Measurements from ENCODE around the gene RAB3C. TPM values are rescaled to one million over a fixed set of nuclear protein-coding genes. Genes with fewer than 3 reads are reported as not detected.

Gene RAB3C
- total RNA-seq, 4 donors from 2014 or later: 0.09 to 0.38 (median 0.21) TPM; not detected in 1

GRCh38 chr5:58786711-58787303, 203.9 kb downstream of the RAB3C start:
- H3K36me3 ChIP-seq: no peaks in the 10 kb centered on the region
- no peak for DNase-seq
- WGBS, 2 donors: 73 to 77% methylated on average over 21 of the region's 21 CpGs
- H3K27me3 ChIP-seq: no peaks in the 10 kb centered on the region
- no peak overlapping the region for H3K27ac ChIP-seq
- no peak overlapping the region for H3K4me3 ChIP-seq
- H3K4me1 ChIP-seq: no peaks in the 10 kb centered on the region
- no peaks in the 10 kb centered on the region for H3K9me3 ChIP-seq
- TF ChIP-seq POLR2A (IDR thresholded peaks at IDR 0.05) (no peak), CTCF (IDR thresholded peaks at IDR 0.05) (no peak)
- intact Hi-C loops (cut with DNase I): no loop called here

GRCh38 chr5:58787987-58788386, 205.1 kb downstream of the RAB3C start:
- no peaks in the 10 kb centered on the region for H3K4me1 ChIP-seq
- DNase-seq: no peak
- H3K36me3 ChIP-seq: no peaks in the 10 kb centered on the region
- intact Hi-C loops (cut with DNase I): no loop called here
- H3K9me3 ChIP-seq: no peaks in the 10 kb centered on the region
- H3K27me3 ChIP-seq: no peaks in the 10 kb centered on the region
- H3K27ac ChIP-seq: no peak overlapping the region
- no peak overlapping the region for H3K4me3 ChIP-seq
- WGBS, 2 donors: 27 to 36% methylated on average over 3 of the region's 3 CpGs
- TF ChIP-seq POLR2A (IDR thresholded peaks at IDR 0.05) (no peak), CTCF (IDR thresholded peaks at IDR 0.05) (no peak)

GRCh38 chr5:58793888-58794657, 211.2 kb downstream of the RAB3C start:
- TF ChIP-seq CTCF (IDR thresholded peaks at IDR 0.05): no peak
- no peak for TF ChIP-seq POLR2A (IDR thresholded peaks at IDR 0.05)
- peaks cover 0 to 5% (median 0%) of the 10 kb centered on the region in 4 donors for H3K27me3 ChIP-seq
- intact Hi-C loops (cut with DNase I): no loop called here
- H3K27ac ChIP-seq: no peak overlapping the region
- no peaks in the 10 kb centered on the region for H3K36me3 ChIP-seq
- no peak for DNase-seq
- H3K9me3 ChIP-seq: no peaks in the 10 kb centered on the region
- WGBS, 2 donors: 30 to 36% methylated on average over 4 of the region's 4 CpGs
- H3K4me3 ChIP-seq: no peak overlapping the region
- no peaks in the 10 kb centered on the region for H3K4me1 ChIP-seq

GRCh38 chr5:58794875-58795274, 212.0 kb downstream of the RAB3C start:
- Histone ChIP-seq H3K9me3 (no peaks in the 10 kb centered on the region), H3K27me3 (peaks cover 0 to 5% (median 0%) of the 10 kb centered on the region in 4 donors), H3K36me3 (no peaks in the 10 kb centered on the region), H3K4me3 (no peak overlapping the region), H3K27ac (no peak overlapping the region), H3K4me1 (no peaks in the 10 kb centered on the region)
- no peak for TF ChIP-seq POLR2A (IDR thresholded peaks at IDR 0.05)
- no peak for TF ChIP-seq CTCF (IDR thresholded peaks at IDR 0.05)
- 67 to 79% methylated on average over 4 of the region's 4 CpGs for WGBS, 2 donors
- no peak for DNase-seq
- intact Hi-C loops (cut with DNase I): no loop called here

- H3K9me3 ChIP-seq: no peaks in the 10 kb centered on the region
- intact Hi-C loops (cut with DNase I): no loop called here
- H3K27ac ChIP-seq: no peak overlapping the region
- DNase-seq: no peak
- H3K4me3 ChIP-seq: no peak overlapping the region
- H3K36me3 ChIP-seq: no peaks in the 10 kb centered on the region
- no peaks in the 10 kb centered on the region for H3K4me1 ChIP-seq
- TF ChIP-seq CTCF (IDR thresholded peaks at IDR 0.05) (no peak), POLR2A (IDR thresholded peaks at IDR 0.05) (no peak)
- peaks cover 0 to 5% (median 0%) of the 10 kb centered on the region in 4 donors for H3K27me3 ChIP-seq
These were observed 212.5 kb downstream of the RAB3C start for GRCh38 chr5:58795327-58795726.
